ENCODE results near the gene DENND1B.
"Not testable (repeated sequence)": the region's sequence is repeated elsewhere in the genome, so short reads cannot be mapped to it uniquely, and the experiment has no call there.

The DENND1B gene

DNA sequence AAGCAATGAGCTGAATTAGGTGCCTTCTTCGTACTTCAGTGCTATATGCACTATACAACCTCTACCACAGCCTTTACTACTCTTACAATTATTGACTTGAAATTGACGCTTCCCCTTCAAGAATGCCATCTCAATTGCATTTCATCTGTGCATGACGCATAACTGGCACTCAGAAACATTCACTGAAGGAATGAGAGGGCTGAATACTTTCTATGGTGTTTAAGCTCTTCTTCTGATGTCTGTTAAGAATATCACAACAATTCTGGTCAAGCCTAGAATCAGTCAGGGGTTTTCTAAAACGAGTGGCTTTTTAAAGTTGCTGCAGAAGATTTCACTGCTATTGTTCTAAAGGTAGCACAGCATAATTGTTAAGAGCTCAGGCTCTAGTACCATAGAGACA lies 11.5 kb downstream of the DENND1B start:
- Histone ChIP-seq H3K79me2 (ENCODE audit: insufficient read depth, low read depth) (peaks cover 45% of the 10 kb centered on the region; the same call in 1 of the 2 replicates), H3K27me3 (ENCODE audit: insufficient read depth, low read depth) (no peaks in the 10 kb centered on the region), H3K4me2 (no peak overlapping the region), H3K9ac (no peak overlapping the region), H4K20me1 (ENCODE audit: insufficient read depth) (peaks cover 3% of the 10 kb centered on the region; the same call in 1 of the 2 replicates), H3K27ac (no peak overlapping the region), H3K36me3 (ENCODE audit: insufficient read depth) (no peaks in the 10 kb centered on the region), H3K4me3 (IDR thresholded peaks at IDR 0.05; ENCODE audit: insufficient read depth, low read depth, low read length) (no peak overlapping the region), H3K4me1 (ENCODE audit: low read depth, poor library complexity, severe bottlenecking) (peaks cover 23% of the 10 kb centered on the region), H2AFZ (ENCODE audit: low read depth) (no peak overlapping the region)
- no peak for TF ChIP-seq CTCF (conservative IDR thresholded peaks at IDR 0.05; ENCODE audit: low read depth, low read length)

DNA sequence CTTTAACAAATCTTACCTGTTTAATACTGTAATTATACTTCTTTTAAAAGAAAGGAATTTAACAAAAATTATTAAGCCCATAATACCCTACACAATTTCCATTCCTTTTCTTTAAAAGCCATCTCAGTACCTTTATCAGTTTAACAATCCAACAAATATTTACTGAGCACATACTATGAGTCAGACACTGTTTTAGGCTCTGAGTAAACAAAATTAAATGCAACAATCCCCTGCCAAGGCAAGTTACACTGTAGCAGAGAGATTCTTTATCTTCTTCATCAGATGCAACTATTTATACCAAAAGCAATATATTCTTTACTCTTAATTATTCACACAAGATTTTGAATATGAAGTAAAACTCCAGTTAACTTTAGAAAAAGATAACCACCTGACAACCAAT lies 12.0 kb downstream of the DENND1B start:
- Histone ChIP-seq H3K27me3 (ENCODE audit: insufficient read depth, low read depth) (no peaks in the 10 kb centered on the region), H3K4me1 (ENCODE audit: low read depth, poor library complexity, severe bottlenecking) (peaks cover 19% of the 10 kb centered on the region), H4K20me1 (ENCODE audit: insufficient read depth) (peaks cover 3% of the 10 kb centered on the region; the same call in 1 of the 2 replicates), H3K79me2 (ENCODE audit: insufficient read depth, low read depth) (peaks cover 40% of the 10 kb centered on the region; the same call in 1 of the 2 replicates), H3K4me2 (no peak overlapping the region), H3K4me3 (IDR thresholded peaks at IDR 0.05; ENCODE audit: insufficient read depth, low read depth, low read length) (no peak overlapping the region), H3K27ac (no peak overlapping the region), H3K36me3 (ENCODE audit: insufficient read depth) (no peaks in the 10 kb centered on the region), H2AFZ (ENCODE audit: low read depth) (no peak overlapping the region), H3K9ac (no peak overlapping the region)
- TF ChIP-seq CTCF (conservative IDR thresholded peaks at IDR 0.05; ENCODE audit: low read depth, low read length), result no peak

DNA sequence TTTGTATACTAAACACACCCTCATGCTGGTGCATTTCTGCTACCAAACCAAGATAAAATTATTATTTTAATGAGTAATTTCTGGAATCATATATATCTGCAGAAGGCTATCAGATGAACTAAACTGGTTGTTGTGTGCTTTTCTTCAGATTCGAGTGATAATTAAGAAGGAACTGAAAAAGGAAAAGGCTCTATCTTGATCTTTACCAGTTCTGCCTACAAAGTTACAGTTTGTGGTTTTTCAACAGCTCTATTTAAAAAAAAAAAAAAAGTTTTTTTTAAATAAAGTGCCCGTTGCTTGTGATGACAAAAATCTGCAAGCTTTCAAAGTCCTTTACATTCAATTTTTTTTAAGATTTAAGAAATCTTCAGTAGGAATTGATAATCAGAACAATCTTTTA lies 13.6 kb downstream of the DENND1B start:
- H3K79me2 ChIP-seq (ENCODE audit: insufficient read depth, low read depth), result peaks cover 38% of the 10 kb centered on the region; the same call in 1 of the 2 replicates
- 0 out of 2 replicates have a peak overlapping the region, but pooled peaks have one; percentile 0 for H3K27ac ChIP-seq
- peaks cover 16% of the 10 kb centered on the region for H3K4me1 ChIP-seq (ENCODE audit: low read depth, poor library complexity, severe bottlenecking)
- H3K9ac ChIP-seq, result no peak overlapping the region
- no peak overlapping the region for H3K4me3 ChIP-seq (IDR thresholded peaks at IDR 0.05; ENCODE audit: insufficient read depth, low read depth, low read length)
- TF ChIP-seq CTCF (conservative IDR thresholded peaks at IDR 0.05; ENCODE audit: low read depth, low read length), result no peak
- H3K36me3 ChIP-seq (ENCODE audit: insufficient read depth), result no peaks in the 10 kb centered on the region
- peak overlapping the region; percentile 23 for H3K4me2 ChIP-seq
- peaks cover 3% of the 10 kb centered on the region; the same call in 1 of the 2 replicates for H4K20me1 ChIP-seq (ENCODE audit: insufficient read depth)
- no peaks in the 10 kb centered on the region for H3K27me3 ChIP-seq (ENCODE audit: insufficient read depth, low read depth)
- no peak overlapping the region for H2AFZ ChIP-seq (ENCODE audit: low read depth)

DNA sequence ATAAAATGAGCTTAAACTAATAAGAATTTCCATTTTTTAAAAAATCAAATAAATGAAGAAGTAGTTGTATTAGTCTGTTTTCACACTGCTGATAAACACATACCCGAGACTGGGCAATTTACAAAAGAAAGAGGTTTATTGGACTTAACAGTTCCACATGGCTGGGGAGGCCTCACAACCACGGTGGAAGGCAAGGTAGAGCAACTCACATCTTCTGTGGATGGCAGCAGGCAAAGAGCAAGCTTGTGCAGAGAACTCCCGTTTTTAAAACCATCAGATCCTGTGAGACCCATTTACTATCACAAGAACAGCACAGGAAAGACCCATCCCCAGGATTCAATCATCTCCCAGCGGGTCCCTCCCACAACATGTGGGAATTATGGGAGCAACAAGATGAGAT lies 19.7 kb downstream of the DENND1B start:
- peaks cover 29% of the 10 kb centered on the region; the same call in 1 of the 2 replicates for H3K79me2 ChIP-seq (ENCODE audit: insufficient read depth, low read depth)

GRCh38 chr1:197752652-197753164 lies 22.6 kb downstream of the DENND1B start:
- peaks cover 29% of the 10 kb centered on the region for H3K4me1 ChIP-seq (ENCODE audit: low read depth, poor library complexity, severe bottlenecking)
- H3K4me2 ChIP-seq; H3K27me3 ChIP-seq (ENCODE audit: insufficient read depth, low read depth): not testable (repeated sequence)

More for the DNA sequence above, 19.7 kb downstream of the DENND1B start:
- not testable (repeated sequence) for H3K9ac ChIP-seq; H3K27ac ChIP-seq; H3K4me3 ChIP-seq (IDR thresholded peaks at IDR 0.05; ENCODE audit: insufficient read depth, low read depth, low read length); H2AFZ ChIP-seq (ENCODE audit: low read depth); H4K20me1 ChIP-seq (ENCODE audit: insufficient read depth); H3K36me3 ChIP-seq (ENCODE audit: insufficient read depth); H3K27me3 ChIP-seq (ENCODE audit: insufficient read depth, low read depth); H3K4me2 ChIP-seq
- H3K4me1 ChIP-seq (ENCODE audit: low read depth, poor library complexity, severe bottlenecking), result peaks cover 14% of the 10 kb centered on the region

More at GRCh38 chr1:197752652-197753164, 22.6 kb downstream of the DENND1B start:
- not testable (repeated sequence) for H3K27ac ChIP-seq; H3K36me3 ChIP-seq (ENCODE audit: insufficient read depth); H2AFZ ChIP-seq (ENCODE audit: low read depth); H3K4me3 ChIP-seq (IDR thresholded peaks at IDR 0.05; ENCODE audit: insufficient read depth, low read depth, low read length); H4K20me1 ChIP-seq (ENCODE audit: insufficient read depth); H3K9ac ChIP-seq
- H3K79me2 ChIP-seq (ENCODE audit: insufficient read depth, low read depth), result peaks cover 51% of the 10 kb centered on the region
